ELF-1 (cell line): ENCODE data around the gene PDLIM1.
"Not testable (repeated sequence)": the region's sequence is repeated elsewhere in the genome, so short reads cannot be mapped to it uniquely, and the experiment has no call there.

Experiments
- DNase-seq: peaks from one replicate; pipeline ENCODE4 v3.0.0-alpha.2; 2016; ENCODE audit warnings: low read depth, low spot score

Gene PDLIM1

GRCh38 chr10:95211606-95212279 is 79.1 kb downstream of the PDLIM1 start:
- DNase-seq = no peak

DNA sequence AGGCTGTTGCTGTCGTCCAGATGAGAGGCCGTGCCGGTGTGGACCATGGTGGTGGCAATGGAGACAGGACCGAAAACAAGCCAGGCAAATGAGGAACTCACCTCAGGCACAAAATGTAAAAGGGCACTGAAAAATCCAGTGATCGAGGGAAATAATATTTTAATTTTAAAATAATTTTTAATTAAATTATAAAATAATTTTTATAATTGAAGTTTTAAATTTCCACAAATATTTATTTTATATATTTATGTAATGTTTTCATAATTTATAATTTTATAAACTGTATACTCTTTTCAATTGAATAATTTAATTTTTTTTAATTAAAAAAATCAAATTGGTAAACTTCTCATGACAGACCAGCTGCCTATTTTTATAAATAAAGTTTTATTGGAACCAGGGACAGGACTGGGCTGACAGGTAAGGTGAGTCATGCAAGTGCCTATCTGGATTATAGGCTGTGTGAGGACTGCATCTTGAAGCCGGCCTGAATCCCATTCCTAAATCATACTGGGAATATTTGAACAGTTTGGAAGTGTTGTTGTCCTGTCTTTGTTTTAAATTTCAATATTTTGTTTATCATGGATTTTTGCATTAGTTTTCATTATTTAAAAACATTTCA is 81.2 kb downstream of the PDLIM1 start:
- DNase-seq = no peak

DNA sequence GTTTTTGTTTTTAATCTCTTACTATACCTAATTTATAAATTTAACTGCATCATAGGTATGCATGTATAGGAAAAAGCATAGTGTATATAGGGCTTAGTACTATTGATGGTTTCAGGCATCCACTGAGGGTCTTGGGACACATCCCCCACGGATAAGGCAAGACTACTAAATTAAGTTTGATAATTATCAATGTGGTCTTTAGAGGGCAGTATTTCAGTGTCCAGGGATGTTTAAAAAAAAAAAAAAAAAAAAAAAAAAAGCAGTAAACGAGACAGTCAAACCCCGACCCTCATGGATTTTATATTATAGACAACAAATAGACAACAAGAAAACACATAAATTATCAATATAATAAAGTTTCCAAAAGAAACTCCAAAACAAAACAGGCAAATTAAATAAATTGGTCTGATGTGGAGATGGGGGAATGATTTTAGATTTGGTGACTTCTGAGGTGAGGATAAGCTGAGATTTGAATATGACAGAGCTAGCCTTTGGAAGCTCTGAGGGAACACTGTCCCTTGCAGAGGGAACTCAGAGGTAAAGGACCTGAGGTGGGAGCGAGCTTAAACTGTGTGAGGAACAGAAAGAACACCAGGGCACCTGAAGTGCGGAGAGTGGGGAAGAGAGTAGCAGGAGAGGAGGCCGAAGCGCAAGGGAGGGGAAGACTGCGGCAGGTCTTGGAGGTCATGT is 82.0 kb downstream of the PDLIM1 start:
- peak; percentile 30 for DNase-seq

DNA sequence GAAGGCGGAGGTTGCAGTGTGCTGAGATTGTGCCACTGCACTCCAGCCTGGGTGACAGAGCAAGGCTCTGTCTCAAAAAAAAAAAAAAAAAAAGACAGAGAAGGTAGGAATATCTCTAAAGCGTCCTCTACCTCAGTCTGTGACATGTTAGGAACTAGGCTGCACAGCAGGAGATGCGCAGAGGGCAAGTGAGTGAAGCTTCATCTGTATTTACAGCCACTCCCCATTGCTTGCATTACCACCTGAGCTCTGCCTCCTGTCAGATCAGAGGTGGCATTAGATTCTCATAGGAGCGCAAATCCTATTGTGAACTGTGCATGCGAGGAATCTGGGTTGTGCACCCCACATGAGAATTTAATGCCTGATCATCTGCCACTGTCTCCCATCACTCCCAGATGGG is 87.9 kb downstream of the PDLIM1 start:
- DNase-seq = not testable (repeated sequence)

DNA sequence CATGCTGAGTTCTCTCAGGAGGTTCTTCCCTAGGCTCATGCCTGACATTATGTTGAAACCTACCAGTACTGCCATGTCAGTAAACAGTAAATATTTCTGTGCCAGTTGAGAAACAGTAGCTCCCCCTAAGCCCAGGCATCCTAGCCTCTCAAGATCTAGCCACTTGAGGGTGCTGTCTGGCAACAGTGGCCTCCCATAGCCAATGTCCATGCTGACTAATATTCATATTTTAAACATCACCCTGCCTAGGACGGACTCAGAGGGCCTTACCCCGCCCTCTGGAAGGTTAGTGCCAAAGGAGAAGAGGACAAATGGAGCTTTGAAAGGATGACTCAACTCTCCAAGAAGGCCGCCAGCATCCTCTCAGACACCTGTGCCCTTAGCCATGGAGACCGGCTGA is 89.1 kb downstream of the PDLIM1 start:
- no peak for DNase-seq

- peak; percentile 67 for DNase-seq
Measured at GRCh38 chr10:95196046-95196445, 94.8 kb downstream of the PDLIM1 start.

DNA sequence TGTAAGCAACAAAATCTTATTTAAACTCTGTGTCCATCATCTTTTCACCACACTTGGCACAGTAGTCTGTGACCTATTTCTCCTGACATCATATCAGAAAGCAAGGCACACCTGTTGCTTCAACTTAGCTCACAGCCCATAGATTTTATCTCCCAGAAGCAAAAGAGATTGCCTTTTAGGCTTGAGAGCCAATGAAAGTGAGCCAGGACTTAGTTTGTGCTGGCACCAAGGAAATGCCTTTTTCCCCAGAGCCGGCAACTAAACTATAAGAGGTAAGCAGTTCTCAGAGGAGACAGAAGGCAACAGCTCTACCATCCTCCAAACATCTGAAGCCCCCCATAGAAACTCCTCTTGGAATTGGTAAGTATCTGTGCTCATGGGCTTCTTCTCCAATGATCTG is 96.9 kb downstream of the PDLIM1 start, which contains the start of gene ACSM6:
Gene ACSM6 (plus strand): TSS at position 295 of the 400 bp plus-strand sequence. CDS start 248 bp downstream, outside the sequence.
- DNase-seq = no peak

- no peak for DNase-seq
Measured at GRCh38 chr10:95188593-95188992, 102.2 kb downstream of the PDLIM1 start.

DNA sequence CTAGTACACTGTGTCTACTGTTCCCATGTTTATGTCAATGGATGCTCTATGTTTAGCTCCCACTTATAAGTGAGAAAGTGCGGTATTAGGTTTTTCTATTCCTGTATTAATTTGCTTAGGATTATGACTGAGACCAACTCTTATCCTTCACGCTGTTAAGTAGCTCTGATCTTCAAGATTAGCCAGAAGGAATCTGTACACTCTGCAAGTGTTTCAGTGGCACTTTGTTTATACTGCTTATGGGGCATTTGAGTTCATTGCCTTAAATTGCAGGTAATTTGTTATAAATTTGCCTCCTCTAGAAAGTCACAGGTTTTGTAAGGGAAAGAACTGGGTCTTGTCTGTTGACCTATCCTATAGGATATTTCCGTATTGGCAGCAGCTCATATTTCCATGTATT is 103.2 kb downstream of the PDLIM1 start:
- no peak for DNase-seq
